Trophoblast cell (in vitro differentiated cells and primary cell): ENCODE results near the gene TINAG.

Experiments used
- DNase-seq, 2 donors: peaks; one replicate each; pipeline ENCODE4 v3.0.0-alpha.2; 2016
- H2AFZ ChIP-seq: 2 replicates; pipeline ENCODE4 v1.6.1; 2013; ENCODE audit warnings: low read length, moderate library complexity, mild to moderate bottlenecking; ENCODE audit not compliant: insufficient read depth, poor library complexity
- H2AK5ac ChIP-seq: 2 replicates; pipeline ENCODE4 v1.6.1; 2013; ENCODE audit warnings: mild to moderate bottlenecking, low read length
- H2BK120ac ChIP-seq: 2 replicates; pipeline ENCODE4 v1.6.1; 2013; ENCODE audit warnings: low read length, mild to moderate bottlenecking, moderate library complexity; ENCODE audit not compliant: insufficient read depth, poor library complexity
- H2BK12ac ChIP-seq: 2 replicates; pipeline ENCODE4 v1.6.1; 2013; ENCODE audit warnings: mild to moderate bottlenecking, low read length, moderate library complexity
- H2BK5ac ChIP-seq: 2 replicates; pipeline ENCODE4 v1.6.1; 2013; ENCODE audit warnings: low read length, low read depth, moderate library complexity, mild to moderate bottlenecking; ENCODE audit not compliant: poor library complexity
- H3K14ac ChIP-seq: 2 replicates; pipeline ENCODE4 v1.6.1; 2013; ENCODE audit warnings: mild to moderate bottlenecking, low read length
- H3K18ac ChIP-seq: 2 replicates; pipeline ENCODE4 v1.6.1; 2013; ENCODE audit warnings: mild to moderate bottlenecking, low read length
- H3K23ac ChIP-seq: 2 replicates; pipeline ENCODE4 v1.6.1; 2013; ENCODE audit warnings: low read length
- H3K27ac ChIP-seq: 2 replicates; pipeline ENCODE4 v1.5.1; 2013; ENCODE audit warnings: low read depth, mild to moderate bottlenecking, inconsistent platforms, low read length, moderate library complexity
- H3K27me3 ChIP-seq: 2 replicates; pipeline ENCODE4 v1.6.1; 2013; ENCODE audit warnings: inconsistent platforms, mild to moderate bottlenecking, low read length, moderate library complexity; ENCODE audit not compliant: insufficient read depth
- H3K36me3 ChIP-seq, 2 experiments: 1 replicate in 1 of 2; 2 replicates in 1 of 2; pipeline ENCODE4 v1.6.1; 2013; ENCODE audit warnings: low read length in 2 of 2, mild to moderate bottlenecking in 2 of 2, moderate library complexity in 1 of 2; ENCODE audit not compliant: insufficient read depth in 2 of 2, control insufficient read depth in 1 of 2
- H3K4ac ChIP-seq: 2 replicates; pipeline ENCODE4 v1.6.1; 2013; ENCODE audit warnings: low read depth, mild to moderate bottlenecking, low read length, moderate library complexity
- H3K4me1 ChIP-seq, 2 experiments: 1 replicate in 1 of 2; 2 replicates in 1 of 2; pipeline ENCODE4 v1.6.1; 2013; ENCODE audit warnings: low read length in 2 of 2, mild to moderate bottlenecking in 2 of 2, moderate library complexity in 1 of 2; ENCODE audit not compliant: insufficient read depth in 2 of 2, control insufficient read depth in 1 of 2
- H3K4me2 ChIP-seq: 2 replicates; pipeline ENCODE4 v1.6.1; 2013; ENCODE audit warnings: inconsistent platforms, mild to moderate bottlenecking, low read length, moderate library complexity
- H3K4me3 ChIP-seq: 2 replicates; pipeline ENCODE4 v1.5.1; 2013; ENCODE audit warnings: mild to moderate bottlenecking, low read depth, low read length, inconsistent platforms
- H3K79me1 ChIP-seq: one replicate; pipeline ENCODE4 v1.6.1; 2013; ENCODE audit warnings: low read length
- H3K79me2 ChIP-seq: 2 replicates; pipeline ENCODE4 v1.6.1; 2013; ENCODE audit warnings: low read length, mild to moderate bottlenecking; ENCODE audit not compliant: control insufficient read depth, insufficient read depth, poor library complexity
- H3K9ac ChIP-seq: 2 replicates; pipeline ENCODE4 v1.6.1; 2013; ENCODE audit warnings: mild to moderate bottlenecking, low read length
- H3K9me3 ChIP-seq: 2 replicates; pipeline ENCODE4 v1.6.1; 2013; ENCODE audit warnings: low read depth, mild to moderate bottlenecking, control low read depth, inconsistent platforms, low read length; ENCODE audit not compliant: insufficient read depth
- H4K12ac ChIP-seq: 2 replicates; pipeline ENCODE4 v1.6.1; 2013; ENCODE audit warnings: low read depth, mild to moderate bottlenecking, low read length, moderate library complexity
- H4K8ac ChIP-seq: 2 replicates; pipeline ENCODE4 v1.6.1; 2013; ENCODE audit warnings: low read depth, mild to moderate bottlenecking, low read length, moderate library complexity
- H4K91ac ChIP-seq: one replicate; pipeline ENCODE4 v1.6.1; 2013; ENCODE audit warnings: low read depth, mild to moderate bottlenecking, low read length, moderate library complexity
- WGBS: extraction: QIAGEN DNeasy Blood & Tissue Kit; methylation state at CpG from one replicate; pipeline ENCODE4 v1.1.7; 2013; ENCODE audit warnings: missing lambda C conversion rate; ENCODE audit not compliant: insufficient read length, insufficient coverage; ENCODE audit errors: extremely low coverage; 5-methylcytosine and 5-hydroxymethylcytosine counted together

The TINAG gene

DNA sequence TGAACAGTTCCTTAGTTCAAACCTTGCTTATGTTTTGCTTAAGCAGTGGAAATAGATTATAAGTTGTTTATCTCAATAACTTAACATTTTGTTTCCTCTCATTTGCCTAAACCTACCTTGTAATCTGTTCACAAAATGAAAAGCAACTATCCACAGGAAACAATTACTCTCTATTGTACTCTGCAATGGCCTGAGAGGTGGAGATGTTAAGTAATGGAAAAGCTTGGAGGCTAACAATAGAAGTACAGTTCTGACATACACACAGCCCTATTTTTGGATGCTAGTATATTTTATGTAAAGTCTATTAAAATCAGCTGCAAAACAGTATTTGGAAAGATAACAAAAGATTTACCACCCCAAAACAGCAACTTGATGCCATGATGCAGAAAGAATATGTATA lies 82.1 kb downstream of the TINAG start:
- no peaks in the 10 kb centered on the region for H3K79me2 ChIP-seq

DNA sequence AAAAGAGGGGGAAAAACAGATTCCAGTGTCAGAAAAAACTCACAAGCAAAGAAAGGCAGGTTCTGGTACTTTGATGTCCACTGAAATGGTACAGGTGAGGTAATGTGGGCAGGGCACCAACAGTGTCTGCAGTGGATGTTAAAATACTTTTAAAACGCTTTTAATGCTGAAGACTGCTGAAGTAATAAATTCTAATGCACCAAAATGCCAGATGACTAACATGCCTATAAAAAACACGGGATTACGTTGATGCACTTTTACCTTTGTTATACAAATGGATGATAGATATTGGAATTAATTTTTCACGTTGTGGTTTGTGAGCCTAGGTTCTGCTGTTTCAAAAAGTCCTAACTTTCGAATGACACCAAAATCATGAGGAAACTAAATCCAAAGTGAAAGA lies 83.3 kb downstream of the TINAG start:
- no peak overlapping the region for H3K23ac ChIP-seq
- H3K4ac ChIP-seq, result no peak overlapping the region
- no peak overlapping the region for H3K14ac ChIP-seq
- no peak overlapping the region for H4K8ac ChIP-seq
- H3K4me3 ChIP-seq, result no peak overlapping the region
- H3K27me3 ChIP-seq, result no peaks in the 10 kb centered on the region
- no peak overlapping the region for H4K12ac ChIP-seq
- no peak overlapping the region for H3K9ac ChIP-seq
- no peaks in the 10 kb centered on the region for H3K36me3 ChIP-seq
- no CpG with 5 or more reads among the region's 5 CpGs for WGBS
- H3K4me2 ChIP-seq, result no peak overlapping the region
- no peak overlapping the region for H2AFZ ChIP-seq
- H3K79me2 ChIP-seq, result no peaks in the 10 kb centered on the region
- H3K18ac ChIP-seq, result no peak overlapping the region
- no peak overlapping the region for H4K91ac ChIP-seq
- no peak overlapping the region for H2BK12ac ChIP-seq
- no peak overlapping the region for H2AK5ac ChIP-seq
- no peak overlapping the region for H2BK120ac ChIP-seq
- DNase-seq, result no peak
- peaks cover 3% of the 10 kb centered on the region for H3K9me3 ChIP-seq
- no peak overlapping the region for H3K27ac ChIP-seq
- H3K4me1 ChIP-seq, result no peaks in the 10 kb centered on the region
- no peaks in the 10 kb centered on the region for H3K79me1 ChIP-seq
- no peak overlapping the region for H2BK5ac ChIP-seq

More for the DNA sequence above, 82.1 kb downstream of the TINAG start:
- H3K9ac ChIP-seq, result no peak overlapping the region
- no peaks in the 10 kb centered on the region for H3K36me3 ChIP-seq
- H3K4me2 ChIP-seq, result no peak overlapping the region
- no peaks in the 10 kb centered on the region for H3K27me3 ChIP-seq
- H2AK5ac ChIP-seq, result no peak overlapping the region
- H2BK120ac ChIP-seq, result no peak overlapping the region
- no peak overlapping the region for H3K14ac ChIP-seq
- H3K4me3 ChIP-seq, result no peak overlapping the region
- H4K91ac ChIP-seq, result no peak overlapping the region
- H4K8ac ChIP-seq, result no peak overlapping the region
- H2AFZ ChIP-seq, result no peak overlapping the region
- H3K18ac ChIP-seq, result no peak overlapping the region
- H2BK12ac ChIP-seq, result no peak overlapping the region
- no peak for DNase-seq
- H3K4ac ChIP-seq, result no peak overlapping the region
- H3K79me1 ChIP-seq, result no peaks in the 10 kb centered on the region
- no peak overlapping the region for H3K23ac ChIP-seq
- H3K27ac ChIP-seq, result no peak overlapping the region
- no peak overlapping the region for H4K12ac ChIP-seq
- no peak overlapping the region for H2BK5ac ChIP-seq
- H3K9me3 ChIP-seq, result peaks cover 3% of the 10 kb centered on the region
- no peaks in the 10 kb centered on the region for H3K4me1 ChIP-seq

DNA sequence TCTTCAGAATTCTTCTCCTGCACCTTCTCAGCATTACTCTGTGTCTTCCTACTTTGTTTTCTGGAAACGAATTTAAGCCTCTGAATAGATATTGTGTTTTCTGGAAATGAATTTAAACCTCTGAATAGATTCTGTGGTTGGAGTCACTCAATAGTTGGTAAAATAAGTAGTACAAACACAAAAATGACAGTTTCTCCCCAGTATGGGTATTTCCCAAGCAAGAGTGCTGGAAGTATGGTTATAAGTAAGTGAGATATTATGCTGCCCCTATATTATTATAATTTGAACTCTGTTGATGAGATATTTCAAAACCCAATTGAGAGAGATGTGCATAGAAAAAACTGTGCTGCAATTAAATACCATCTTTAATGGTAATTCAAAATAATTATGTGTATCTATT lies 94.9 kb downstream of the TINAG start:
- H2BK5ac ChIP-seq, result no peak overlapping the region
- H3K14ac ChIP-seq, result no peak overlapping the region
- WGBS, result no CpG with 5 or more reads among the region's 1 CpG

DNA sequence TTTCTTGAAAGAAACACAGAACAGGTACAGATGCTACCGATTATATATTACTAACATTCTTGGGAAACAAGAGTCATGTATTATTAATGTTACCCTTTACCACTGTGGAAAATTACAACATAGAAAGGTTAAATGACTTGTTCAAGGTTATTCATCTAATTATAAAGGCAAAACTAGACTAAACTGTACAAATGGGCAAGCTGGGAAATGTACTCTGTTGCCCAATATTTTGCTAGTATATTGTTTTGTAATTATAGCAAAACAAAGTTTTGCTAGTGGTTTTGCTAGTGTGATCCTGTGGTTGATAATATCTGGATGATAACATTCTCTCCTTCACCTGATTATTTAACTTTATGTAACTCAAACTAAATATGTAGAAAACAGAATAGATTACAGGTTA lies 96.5 kb downstream of the TINAG start:
- no peaks in the 10 kb centered on the region for H3K9me3 ChIP-seq
- H3K18ac ChIP-seq, result no peak overlapping the region
- H4K8ac ChIP-seq, result no peak overlapping the region
- no peak for DNase-seq
- H2AFZ ChIP-seq, result no peak overlapping the region
- H2BK120ac ChIP-seq, result no peak overlapping the region
- no peak overlapping the region for H3K9ac ChIP-seq
- H3K36me3 ChIP-seq, result no peaks in the 10 kb centered on the region
- no peak overlapping the region for H4K12ac ChIP-seq
- no peak overlapping the region for H3K4me2 ChIP-seq
- no peak overlapping the region for H3K23ac ChIP-seq
- no peaks in the 10 kb centered on the region for H3K4me1 ChIP-seq
- no peak overlapping the region for H4K91ac ChIP-seq
- H3K27me3 ChIP-seq, result no peaks in the 10 kb centered on the region
- H3K4ac ChIP-seq, result no peak overlapping the region
- H2AK5ac ChIP-seq, result no peak overlapping the region
- H2BK12ac ChIP-seq, result no peak overlapping the region
- no peaks in the 10 kb centered on the region for H3K79me2 ChIP-seq
- WGBS, result no CpG with 5 or more reads among the region's 1 CpG
- no peak overlapping the region for H3K4me3 ChIP-seq
- H3K27ac ChIP-seq, result no peak overlapping the region
- no peaks in the 10 kb centered on the region for H3K79me1 ChIP-seq
- no peak overlapping the region for H2BK5ac ChIP-seq
- no peak overlapping the region for H3K14ac ChIP-seq

More for the DNA sequence above, 94.9 kb downstream of the TINAG start:
- no peaks in the 10 kb centered on the region for H3K9me3 ChIP-seq
- no peaks in the 10 kb centered on the region for H3K36me3 ChIP-seq
- H4K8ac ChIP-seq, result no peak overlapping the region
- no peak overlapping the region for H3K9ac ChIP-seq
- no peaks in the 10 kb centered on the region for H3K4me1 ChIP-seq
- no peak overlapping the region for H2BK12ac ChIP-seq
- no peak overlapping the region for H4K91ac ChIP-seq
- no peak for DNase-seq
- no peaks in the 10 kb centered on the region for H3K79me2 ChIP-seq
- H3K79me1 ChIP-seq, result no peaks in the 10 kb centered on the region
- H3K27me3 ChIP-seq, result no peaks in the 10 kb centered on the region
- H2AFZ ChIP-seq, result no peak overlapping the region
- H3K4ac ChIP-seq, result no peak overlapping the region
- H3K23ac ChIP-seq, result no peak overlapping the region
- H4K12ac ChIP-seq, result no peak overlapping the region
- H2AK5ac ChIP-seq, result no peak overlapping the region
- no peak overlapping the region for H3K18ac ChIP-seq
- H3K4me3 ChIP-seq, result no peak overlapping the region
- no peak overlapping the region for H3K4me2 ChIP-seq
- no peak overlapping the region for H2BK120ac ChIP-seq
- H3K27ac ChIP-seq, result no peak overlapping the region
